ENCODE results near the gene ADIPOR2.
"Not testable (repeated sequence)": the region's sequence is repeated elsewhere in the genome, so short reads cannot be mapped to it uniquely, and the experiment has no call there.

The ADIPOR2 gene

GRCh38 chr12:1812650-1813302 lies 121.9 kb downstream of the ADIPOR2 start:
- DNase-seq (ENCODE audit: low read depth), result no peak

GRCh38 chr12:1814266-1814665 lies 123.4 kb downstream of the ADIPOR2 start:
- no peak for DNase-seq (ENCODE audit: low read depth)

- DNase-seq (ENCODE audit: low read depth), result no peak
Measured at GRCh38 chr12:1815108-1815507, 124.2 kb downstream of the ADIPOR2 start.

GRCh38 chr12:1815814-1816729 lies 125.2 kb downstream of the ADIPOR2 start:
- DNase-seq (ENCODE audit: low read depth), result no peak

GRCh38 chr12:1816730-1817348 lies 126.0 kb downstream of the ADIPOR2 start:
- no peak for DNase-seq (ENCODE audit: low read depth)

- DNase-seq (ENCODE audit: low read depth), result not testable (repeated sequence)
Measured at GRCh38 chr12:1817928-1818327, 127.1 kb downstream of the ADIPOR2 start.

GRCh38 chr12:1819050-1819449 lies 128.2 kb downstream of the ADIPOR2 start:
- DNase-seq (ENCODE audit: low read depth), result no peak

- DNase-seq (ENCODE audit: low read depth), result no peak
Measured at GRCh38 chr12:1819571-1819970, 128.7 kb downstream of the ADIPOR2 start.

GRCh38 chr12:1820191-1820895 lies 129.5 kb downstream of the ADIPOR2 start, which contains the start of gene LRTM2:
Gene LRTM2 (plus strand): TSS chr12:1820565. CDS start chr12:1828149, 7,584 bp downstream.
- DNase-seq (ENCODE audit: low read depth), result no peak

- DNase-seq (ENCODE audit: low read depth), result no peak
Measured at GRCh38 chr12:1820896-1821291, 130.0 kb downstream of the ADIPOR2 start.

- DNase-seq (ENCODE audit: low read depth), result no peak
Measured at GRCh38 chr12:1821805-1822204, 130.9 kb downstream of the ADIPOR2 start.

- no peak for DNase-seq (ENCODE audit: low read depth)
Measured at GRCh38 chr12:1822699-1823098, 131.8 kb downstream of the ADIPOR2 start.

GRCh38 chr12:1823237-1823636 lies 132.4 kb downstream of the ADIPOR2 start:
- DNase-seq (ENCODE audit: low read depth), result no peak

- DNase-seq (ENCODE audit: low read depth), result no peak
Measured at GRCh38 chr12:1825382-1826102, 134.7 kb downstream of the ADIPOR2 start.

- DNase-seq (ENCODE audit: low read depth), result no peak
Measured at GRCh38 chr12:1826401-1826800, 135.5 kb downstream of the ADIPOR2 start.

GRCh38 chr12:1826867-1827705 lies 136.2 kb downstream of the ADIPOR2 start:
- DNase-seq (ENCODE audit: low read depth), result no peak

- no peak for DNase-seq (ENCODE audit: low read depth)
Measured at GRCh38 chr12:1827826-1828805, 137.2 kb downstream of the ADIPOR2 start.

GRCh38 chr12:1828856-1829255 lies 138.0 kb downstream of the ADIPOR2 start:
- DNase-seq (ENCODE audit: low read depth), result no peak

- DNase-seq (ENCODE audit: low read depth), result no peak
Measured at GRCh38 chr12:1829306-1829900, 138.5 kb downstream of the ADIPOR2 start.

Measured in T follicular helper cell (primary cell).